GM18505 (cell line): ENCODE results near the gene MRPS18A.
"Not testable (repeated sequence)": the region's sequence is repeated elsewhere in the genome, so short reads cannot be mapped to it uniquely, and the experiment has no call there.

Experiments used
- ATAC-seq: cut with Tn5 transposase; IDR thresholded peaks from one replicate; pipeline ENCODE4 v1.9.1; 2021; ENCODE audit not compliant: unreplicated experiment
- POLR2A ChIP-seq: IDR thresholded peaks from 4 replicates; pipeline ENCODE4 v1.6.1; 2011; ENCODE audit warnings: borderline replicate concordance; ENCODE audit not compliant: insufficient read depth, insufficient read length; ENCODE audit errors: extremely low read depth

Gene MRPS18A

GRCh38 chr6:43636308-43636659 is 51.3 kb downstream of the MRPS18A start:
- no peak for ATAC-seq
- TF ChIP-seq POLR2A, result no peak

GRCh38 chr6:43635387-43636307 is 51.9 kb downstream of the MRPS18A start, which contains the start of gene MAD2L1BP:
TSS of gene MAD2L1BP (plus strand) at chr6:43635840. CDS start at chr6:43635876, 36 bp downstream.
- ATAC-seq, result peak; percentile 78
- peak; percentile 94 for TF ChIP-seq POLR2A

- no peak for ATAC-seq
- no peak for TF ChIP-seq POLR2A
These were observed 52.8 kb downstream of the MRPS18A start for GRCh38 chr6:43634702-43635303.

GRCh38 chr6:43633002-43633401 is 54.6 kb downstream of the MRPS18A start:
- not testable (repeated sequence) for ATAC-seq

GRCh38 chr6:43630980-43631619 is 56.5 kb downstream of the MRPS18A start:
- TF ChIP-seq POLR2A, result no peak
- ATAC-seq, result no peak

- TF ChIP-seq POLR2A, result peak; percentile 72
- ATAC-seq, result peak; percentile 55
These were observed 57.9 kb downstream of the MRPS18A start for GRCh38 chr6:43629505-43630300.

GRCh38 chr6:43629104-43629504 is 58.5 kb downstream of the MRPS18A start, which contains the start of gene GTPBP2:
TSS of gene GTPBP2 (minus strand) at chr6:43629264. CDS start at chr6:43629162, 102 bp downstream.
- TF ChIP-seq POLR2A, result no peak
- peak; percentile 81 for ATAC-seq

GRCh38 chr6:43628393-43629103 is 59.0 kb downstream of the MRPS18A start:
- peak; percentile 13 for ATAC-seq
- peak; percentile 46 for TF ChIP-seq POLR2A

GRCh38 chr6:43627008-43627825 is 60.4 kb downstream of the MRPS18A start:
- ATAC-seq, result no peak
- TF ChIP-seq POLR2A, result no peak

GRCh38 chr6:43625393-43625992 is 62.1 kb downstream of the MRPS18A start:
- no peak for TF ChIP-seq POLR2A
- no peak for ATAC-seq

GRCh38 chr6:43624786-43625288 is 62.8 kb downstream of the MRPS18A start:
- no peak for TF ChIP-seq POLR2A
- no peak for ATAC-seq
